ENCODE results near the gene EYS.

DNA sequence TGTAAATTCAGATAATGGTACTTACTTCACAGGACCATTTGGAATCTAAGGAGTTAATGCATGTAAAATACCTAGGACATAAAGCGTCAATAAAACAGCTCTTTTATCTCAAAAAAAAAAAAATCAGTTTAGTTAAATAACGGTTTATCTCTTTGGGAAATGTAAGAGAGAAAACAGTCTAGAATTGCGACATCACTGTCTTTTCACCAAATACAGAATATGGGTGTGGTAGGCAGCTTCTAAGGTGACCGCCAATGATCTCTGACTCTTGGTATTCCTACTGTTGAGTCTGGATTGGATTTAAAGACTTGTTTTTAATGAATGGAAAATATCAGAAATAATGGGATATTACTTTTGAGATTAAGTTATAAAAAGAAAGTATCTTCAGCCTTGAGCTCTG, 111.5 kb downstream of the EYS start:
- TF ChIP-seq, protein P1, sequence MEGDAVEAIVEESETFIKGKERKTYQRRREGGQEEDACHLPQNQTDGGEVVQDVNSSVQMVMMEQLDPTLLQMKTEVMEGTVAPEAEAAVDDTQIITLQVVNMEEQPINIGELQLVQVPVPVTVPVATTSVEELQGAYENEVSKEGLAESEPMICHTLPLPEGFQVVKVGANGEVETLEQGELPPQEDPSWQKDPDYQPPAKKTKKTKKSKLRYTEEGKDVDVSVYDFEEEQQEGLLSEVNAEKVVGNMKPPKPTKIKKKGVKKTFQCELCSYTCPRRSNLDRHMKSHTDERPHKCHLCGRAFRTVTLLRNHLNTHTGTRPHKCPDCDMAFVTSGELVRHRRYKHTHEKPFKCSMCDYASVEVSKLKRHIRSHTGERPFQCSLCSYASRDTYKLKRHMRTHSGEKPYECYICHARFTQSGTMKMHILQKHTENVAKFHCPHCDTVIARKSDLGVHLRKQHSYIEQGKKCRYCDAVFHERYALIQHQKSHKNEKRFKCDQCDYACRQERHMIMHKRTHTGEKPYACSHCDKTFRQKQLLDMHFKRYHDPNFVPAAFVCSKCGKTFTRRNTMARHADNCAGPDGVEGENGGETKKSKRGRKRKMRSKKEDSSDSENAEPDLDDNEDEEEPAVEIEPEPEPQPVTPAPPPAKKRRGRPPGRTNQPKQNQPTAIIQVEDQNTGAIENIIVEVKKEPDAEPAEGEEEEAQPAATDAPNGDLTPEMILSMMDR (IDR thresholded peaks at IDR 0.05): no peak
- no peak for TF ChIP-seq POLR2A (IDR thresholded peaks at IDR 0.05)
- TF ChIP-seq POLR2AphosphoS5 (IDR thresholded peaks at IDR 0.05): no peak

Measured in gastroesophageal sphincter (tissue), 3 donors.